ENCODE measurements around the gene B3GNT5. TPM values are rescaled to one million over a fixed set of nuclear protein-coding genes. Genes with fewer than 3 reads are reported as not detected.

B3GNT5 gene
- total and polyA plus RNA-seq, 2 experiments from 2014 or later = 4.9 to 6.4 TPM

DNA sequence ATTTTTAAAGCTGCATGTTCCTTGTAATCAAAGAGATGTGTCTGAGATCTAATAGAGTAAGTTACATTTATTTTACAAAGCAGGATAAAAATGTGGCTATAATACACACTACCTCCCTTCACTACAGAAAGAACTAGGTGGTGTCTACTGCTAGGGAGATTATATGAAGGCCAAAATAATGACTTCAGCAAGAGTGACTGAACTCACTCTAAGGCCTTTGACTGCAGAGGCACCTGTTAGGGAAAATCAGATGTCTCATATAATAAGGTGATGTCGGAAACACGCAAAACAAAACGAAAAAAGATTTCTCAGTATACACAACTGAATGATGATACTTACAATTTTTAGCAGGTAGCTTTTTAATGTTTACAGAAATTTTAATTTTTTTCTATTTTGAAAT is 19.1 kb downstream of the B3GNT5 start:
- Histone ChIP-seq H3F3A (replicated peaks; ENCODE audit: low read depth) (no peaks in the 10 kb centered on the region), H3K79me2 (replicated peaks; ENCODE audit: insufficient read depth) (0 out of 2 replicates have a peak, but pooled peaks cover 9% of the 10 kb centered on the region), H3K4me2 (no peak overlapping the region), H3K36me3 (ENCODE audit: insufficient read depth) (no peaks in the 10 kb centered on the region), H3K27ac (ENCODE audit: low read depth) (no peak overlapping the region), H3K9me2 (ENCODE audit: insufficient read depth) (no peaks in the 10 kb centered on the region; the same call in 1 of the 2 replicates), H3K27me3 (ENCODE audit: insufficient read depth) (no peaks in the 10 kb centered on the region), H3K4me3 (no peak overlapping the region), H4K20me1 (replicated peaks; ENCODE audit: insufficient read depth) (no peaks in the 10 kb centered on the region), H2AFZ (no peak overlapping the region), H3K4me1 (ENCODE audit: insufficient read depth) (peaks cover 19% of the 10 kb centered on the region)
- no peaks in the 10 kb centered on the region for H3K9me3 Mint-ChIP-seq
- DNase-seq (ENCODE audit: low spot score) (no peak), ATAC-seq (no peak)
- peaks cover 2% of the 10 kb centered on the region for H3K27me3 Mint-ChIP-seq (ENCODE audit: insufficient read depth, low read depth, poor library complexity)
- H3K36me3 Mint-ChIP-seq (ENCODE audit: low read depth) = peaks cover 2% of the 10 kb centered on the region; the same call in 2 of the 3 replicates
- peaks cover 24% of the 10 kb centered on the region for H3K4me1 Mint-ChIP-seq
- TF ChIP-seq POLR2AphosphoS5 (IDR thresholded peaks at IDR 0.05; ENCODE audit: low read depth) (no peak), EZH2phosphoT487 (IDR thresholded peaks at IDR 0.05; ENCODE audit: unreplicated experiment) (no peak), EZH2 (IDR thresholded peaks at IDR 0.05; ENCODE audit: low read depth, unreplicated experiment) (no peak), JUNB (IDR thresholded peaks at IDR 0.05; ENCODE audit: unreplicated experiment) (no peak), STAT1 (IDR thresholded peaks at IDR 0.05; ENCODE audit: unreplicated experiment) (no peak), CREB1 (CRISPR knock-in tag; IDR thresholded peaks at IDR 0.05; ENCODE audit: low read depth) (no peak), REST (IDR thresholded peaks at IDR 0.05; ENCODE audit: unreplicated experiment) (no peak), ZNF331 (CRISPR knock-in tag; IDR thresholded peaks at IDR 0.05; ENCODE audit: low read depth) (no peak), ETS1 (IDR thresholded peaks at IDR 0.05) (no peak), ZNF462 (CRISPR knock-in tag; IDR thresholded peaks at IDR 0.05) (no peak), ZNF114 (CRISPR knock-in tag; IDR thresholded peaks at IDR 0.05) (no peak)
- TF ChIP-seq, protein P1, sequence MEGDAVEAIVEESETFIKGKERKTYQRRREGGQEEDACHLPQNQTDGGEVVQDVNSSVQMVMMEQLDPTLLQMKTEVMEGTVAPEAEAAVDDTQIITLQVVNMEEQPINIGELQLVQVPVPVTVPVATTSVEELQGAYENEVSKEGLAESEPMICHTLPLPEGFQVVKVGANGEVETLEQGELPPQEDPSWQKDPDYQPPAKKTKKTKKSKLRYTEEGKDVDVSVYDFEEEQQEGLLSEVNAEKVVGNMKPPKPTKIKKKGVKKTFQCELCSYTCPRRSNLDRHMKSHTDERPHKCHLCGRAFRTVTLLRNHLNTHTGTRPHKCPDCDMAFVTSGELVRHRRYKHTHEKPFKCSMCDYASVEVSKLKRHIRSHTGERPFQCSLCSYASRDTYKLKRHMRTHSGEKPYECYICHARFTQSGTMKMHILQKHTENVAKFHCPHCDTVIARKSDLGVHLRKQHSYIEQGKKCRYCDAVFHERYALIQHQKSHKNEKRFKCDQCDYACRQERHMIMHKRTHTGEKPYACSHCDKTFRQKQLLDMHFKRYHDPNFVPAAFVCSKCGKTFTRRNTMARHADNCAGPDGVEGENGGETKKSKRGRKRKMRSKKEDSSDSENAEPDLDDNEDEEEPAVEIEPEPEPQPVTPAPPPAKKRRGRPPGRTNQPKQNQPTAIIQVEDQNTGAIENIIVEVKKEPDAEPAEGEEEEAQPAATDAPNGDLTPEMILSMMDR (conservative IDR thresholded peaks at IDR 0.05; ENCODE audit: low read depth in 2 of 2) = no peak
- H3K27ac Mint-ChIP-seq = no peak overlapping the region
- H3K4me3 Mint-ChIP-seq = no peak overlapping the region
